Lower lobe of right lung (tissue), 2 donors: ENCODE results near the gene KCNQ4. TPM values are rescaled to one million over a fixed set of nuclear protein-coding genes. Genes with fewer than 3 reads are reported as not detected.

Experiments used
- ATAC-seq, 2 donors: fragments of 200-7000 bp; cut with Tn5 transposase; one replicate each; pipeline ENCODE4 v1.9.1; 2020 to 2022; ENCODE audit warnings: mild to moderate bottlenecking in 2 of 2, moderate library complexity in 2 of 2
- DNase-seq: peaks from one replicate; pipeline ENCODE4 v3.0.0-alpha.2; 2020
- H3K27ac ChIP-seq: fragments of 200-600 bp; one replicate; pipeline ENCODE4 v1.8.0; 2022
- H3K27me3 ChIP-seq: fragments of 200-600 bp; one replicate; pipeline ENCODE4 v1.8.0; 2022; ENCODE audit warnings: low read depth
- H3K36me3 ChIP-seq: fragments of 200-600 bp; one replicate; pipeline ENCODE4 v1.8.0; 2022; ENCODE audit warnings: mild to moderate bottlenecking
- H3K4me1 ChIP-seq: fragments of 200-600 bp; one replicate; pipeline ENCODE4 v1.8.0; 2022
- H3K4me3 ChIP-seq: fragments of 200-600 bp; one replicate; pipeline ENCODE4 v1.8.0; 2022; ENCODE audit warnings: mild to moderate bottlenecking
- H3K9me3 ChIP-seq: fragments of 200-600 bp; one replicate; pipeline ENCODE4 v1.8.0; 2022
- intact Hi-C: fragments of 100-400 bp; cut with DNase I; formaldehyde crosslinking; loops from one replicate; pipeline ENCODE4 v1.11.0; 2022
- long read RNA-seq: library from polyadenylated mRNA; unstranded; transcript quantifications from one replicate; pipeline ENCODE4 v2.0.0, GENCODE V29; 2021
- total RNA-seq: library from RNA; stranded (reverse); fragmentation: NEBNext Ultra II Directional; extraction: Animal tissue kit (Norgen Biotek cat#: 25700); gene quantifications from one replicate; pipeline ENCODE4 v1.2.1, GENCODE V29; 2021
- TF ChIP-seq, protein P1 (sequence below): fragments of 200-600 bp; IDR thresholded peaks from one replicate; pipeline ENCODE4 v1.8.0; 2022; ENCODE audit warnings: antibody characterized with exemption, mild to moderate bottlenecking
- donor health status: DM: no; HTN: yes; CAD: no; lungs with severe emphysema.

KCNQ4 gene
- 0.89 TPM for total RNA-seq
- long read RNA-seq, partial matches to known transcripts = 0 of 1 reads
- long read RNA-seq, other reads (novel, unspliced or antisense) = 1 of 1 reads

DNA sequence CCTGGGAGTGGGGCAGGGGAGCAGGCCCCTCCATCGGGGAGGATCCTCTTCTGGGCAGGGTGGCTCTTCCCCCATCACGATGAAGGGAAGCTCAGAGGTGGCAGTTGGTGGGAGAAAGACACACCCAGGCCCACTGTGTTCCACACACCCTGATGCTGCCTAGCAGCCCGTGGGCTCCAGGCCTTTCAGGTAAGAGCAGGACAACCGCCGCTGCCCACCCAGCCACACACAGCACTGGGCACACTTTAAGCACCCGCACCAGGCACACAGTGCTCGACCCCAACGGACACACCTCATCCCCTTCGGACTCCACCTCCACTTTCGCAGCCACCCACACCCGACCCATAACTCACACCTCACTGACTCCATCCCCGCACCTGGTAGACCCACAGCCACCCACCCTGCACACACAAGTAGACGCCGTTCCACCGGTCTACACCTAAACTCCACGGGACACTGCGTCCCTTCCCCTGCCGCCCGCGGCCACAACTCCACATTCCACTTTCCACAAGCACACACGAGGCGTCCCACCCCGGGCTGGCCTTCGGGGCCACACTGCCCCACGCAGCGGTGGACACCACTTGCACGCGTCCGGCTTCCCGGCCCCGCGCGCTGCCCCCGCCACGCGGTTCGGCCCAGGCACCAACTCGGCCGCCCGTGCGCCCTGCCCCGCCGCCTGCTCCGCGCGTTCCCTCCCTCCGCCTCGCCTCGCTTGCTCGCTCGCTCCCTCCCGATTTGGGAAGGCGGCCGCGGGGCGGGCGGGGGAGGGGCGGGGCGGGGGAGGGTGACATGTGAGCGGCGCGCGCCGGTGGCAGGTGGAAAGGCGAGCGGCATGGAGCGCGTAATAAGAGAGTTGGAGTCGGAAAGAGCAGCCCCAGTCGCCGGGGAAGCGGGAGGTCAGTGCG is at the start of gene KCNQ4:
Gene KCNQ4, plus strand, starts transcription at position 787 of the 905 bp plus-strand sequence. CDS start 307 bp downstream, outside the sequence.
- Histone ChIP-seq H3K9me3 (no peaks in the 10 kb centered on the region), H3K4me3 (peak within 1 kb of the TSS; percentile 54), H3K27ac (no peak within 1 kb of the TSS), H3K36me3 (no peaks in the 10 kb centered on the region), H3K27me3 (peaks cover 19% of the 10 kb centered on the region), H3K4me1 (peaks cover 18% of the 10 kb centered on the region)
- DNase-seq = peak; percentile 69
- intact Hi-C loops = no loop called here
- TF ChIP-seq, protein P1, sequence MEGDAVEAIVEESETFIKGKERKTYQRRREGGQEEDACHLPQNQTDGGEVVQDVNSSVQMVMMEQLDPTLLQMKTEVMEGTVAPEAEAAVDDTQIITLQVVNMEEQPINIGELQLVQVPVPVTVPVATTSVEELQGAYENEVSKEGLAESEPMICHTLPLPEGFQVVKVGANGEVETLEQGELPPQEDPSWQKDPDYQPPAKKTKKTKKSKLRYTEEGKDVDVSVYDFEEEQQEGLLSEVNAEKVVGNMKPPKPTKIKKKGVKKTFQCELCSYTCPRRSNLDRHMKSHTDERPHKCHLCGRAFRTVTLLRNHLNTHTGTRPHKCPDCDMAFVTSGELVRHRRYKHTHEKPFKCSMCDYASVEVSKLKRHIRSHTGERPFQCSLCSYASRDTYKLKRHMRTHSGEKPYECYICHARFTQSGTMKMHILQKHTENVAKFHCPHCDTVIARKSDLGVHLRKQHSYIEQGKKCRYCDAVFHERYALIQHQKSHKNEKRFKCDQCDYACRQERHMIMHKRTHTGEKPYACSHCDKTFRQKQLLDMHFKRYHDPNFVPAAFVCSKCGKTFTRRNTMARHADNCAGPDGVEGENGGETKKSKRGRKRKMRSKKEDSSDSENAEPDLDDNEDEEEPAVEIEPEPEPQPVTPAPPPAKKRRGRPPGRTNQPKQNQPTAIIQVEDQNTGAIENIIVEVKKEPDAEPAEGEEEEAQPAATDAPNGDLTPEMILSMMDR = no peak
- ATAC-seq = peak; percentile 75 to 84

DNA sequence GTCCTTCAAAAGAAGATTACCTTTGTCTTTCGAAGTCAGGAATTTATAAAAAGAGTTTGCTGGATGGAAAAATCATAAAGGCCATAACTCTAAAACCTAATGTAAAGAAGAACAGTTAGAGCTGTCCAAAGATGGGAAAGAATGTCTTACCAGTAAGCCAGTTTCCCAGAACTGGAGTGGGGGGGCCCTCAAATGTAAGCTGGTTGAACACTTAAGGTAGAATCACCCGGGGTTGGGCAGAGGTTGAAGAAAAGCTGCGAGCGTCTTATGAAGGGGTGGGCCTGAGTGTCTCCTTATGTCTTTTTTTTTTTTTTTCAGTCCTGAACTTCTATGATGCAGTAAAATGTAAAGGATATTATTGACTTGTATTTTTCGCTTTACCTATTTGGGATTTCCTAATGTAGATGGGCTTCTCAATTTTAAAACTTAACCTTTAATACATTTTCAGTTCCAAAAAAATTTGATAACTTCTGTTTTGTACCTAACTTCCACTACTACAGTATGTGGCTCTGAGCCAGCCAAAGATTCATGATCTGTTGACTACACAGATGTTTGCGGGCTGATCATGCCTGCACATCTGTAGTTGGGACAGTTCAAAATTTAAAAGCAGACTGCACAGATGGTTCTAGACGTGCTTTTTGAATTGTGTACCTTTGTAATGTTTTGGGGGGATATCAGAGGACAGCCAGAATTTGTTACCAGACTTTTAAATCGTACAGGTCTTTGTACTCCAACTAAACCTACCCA is 48.5 kb upstream of the KCNQ4 start:
- ATAC-seq (no peak), DNase-seq (no peak)
- TF ChIP-seq, protein P1 = no peak
- no peak overlapping the region for H3K27ac ChIP-seq
- H3K4me1 ChIP-seq = peaks cover 16% of the 10 kb centered on the region
- intact Hi-C loops = no loop called here
- H3K36me3 ChIP-seq = peaks cover 15% of the 10 kb centered on the region
- H3K27me3 ChIP-seq = no peaks in the 10 kb centered on the region
- no peaks in the 10 kb centered on the region for H3K9me3 ChIP-seq
- H3K4me3 ChIP-seq = no peak overlapping the region

DNA sequence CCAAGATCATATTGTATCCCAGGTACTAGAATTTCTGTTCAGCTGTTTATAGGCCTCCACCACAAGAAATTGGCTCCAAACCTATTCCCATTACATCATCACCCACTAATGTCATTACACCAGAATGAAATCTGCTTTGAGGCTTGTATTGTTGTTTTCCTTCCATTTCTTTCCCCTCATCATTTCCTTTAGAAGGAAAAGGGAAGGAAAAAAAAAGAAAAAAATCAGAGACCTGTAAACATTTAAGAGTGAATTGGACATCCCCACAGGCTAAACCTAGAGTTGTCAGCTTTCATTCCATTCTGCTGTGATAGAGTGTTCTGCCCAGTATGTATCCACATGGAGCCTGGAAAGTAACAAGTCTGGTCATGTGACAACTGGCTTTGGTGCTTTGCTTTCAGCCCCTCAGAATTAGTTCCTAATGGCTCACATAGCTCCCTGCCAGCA is 47.5 kb upstream of the KCNQ4 start:
- H3K27me3 ChIP-seq = no peaks in the 10 kb centered on the region
- peaks cover 26% of the 10 kb centered on the region for H3K4me1 ChIP-seq
- no peaks in the 10 kb centered on the region for H3K9me3 ChIP-seq
- TF ChIP-seq, protein P1 = no peak
- peaks cover 24% of the 10 kb centered on the region for H3K36me3 ChIP-seq
- intact Hi-C loops = no loop called here
- H3K27ac ChIP-seq = peak overlapping the region; percentile 48
- no peak overlapping the region for H3K4me3 ChIP-seq
- no peak for DNase-seq
- ATAC-seq = no peak

DNA sequence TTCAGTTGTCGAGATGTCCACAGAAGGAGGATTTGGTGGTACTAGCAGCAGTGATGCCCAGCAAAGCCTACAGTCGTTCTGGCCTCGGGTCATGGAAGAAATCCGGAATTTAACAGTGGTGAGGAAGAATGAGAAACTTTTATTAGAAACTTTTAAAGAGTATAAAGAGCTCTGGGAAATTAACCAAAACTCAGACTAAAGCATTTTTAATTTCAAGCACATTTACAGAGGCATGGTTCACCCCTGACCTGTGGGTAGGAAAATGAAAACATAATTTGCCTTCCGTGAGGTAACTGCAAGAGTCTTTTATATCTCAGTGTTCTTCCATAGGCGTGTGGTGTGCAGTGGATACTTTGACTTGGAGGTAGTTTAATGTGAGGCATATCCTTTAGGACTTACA is 44.8 kb upstream of the KCNQ4 start:
- Histone ChIP-seq H3K4me1 (peaks cover 34% of the 10 kb centered on the region), H3K4me3 (no peak overlapping the region), H3K9me3 (no peaks in the 10 kb centered on the region), H3K27me3 (no peaks in the 10 kb centered on the region), H3K27ac (no peak overlapping the region), H3K36me3 (peaks cover 48% of the 10 kb centered on the region)
- ATAC-seq = no peak
- TF ChIP-seq, protein P1 = no peak
- no peak for DNase-seq
- intact Hi-C loops = no loop called here

DNA sequence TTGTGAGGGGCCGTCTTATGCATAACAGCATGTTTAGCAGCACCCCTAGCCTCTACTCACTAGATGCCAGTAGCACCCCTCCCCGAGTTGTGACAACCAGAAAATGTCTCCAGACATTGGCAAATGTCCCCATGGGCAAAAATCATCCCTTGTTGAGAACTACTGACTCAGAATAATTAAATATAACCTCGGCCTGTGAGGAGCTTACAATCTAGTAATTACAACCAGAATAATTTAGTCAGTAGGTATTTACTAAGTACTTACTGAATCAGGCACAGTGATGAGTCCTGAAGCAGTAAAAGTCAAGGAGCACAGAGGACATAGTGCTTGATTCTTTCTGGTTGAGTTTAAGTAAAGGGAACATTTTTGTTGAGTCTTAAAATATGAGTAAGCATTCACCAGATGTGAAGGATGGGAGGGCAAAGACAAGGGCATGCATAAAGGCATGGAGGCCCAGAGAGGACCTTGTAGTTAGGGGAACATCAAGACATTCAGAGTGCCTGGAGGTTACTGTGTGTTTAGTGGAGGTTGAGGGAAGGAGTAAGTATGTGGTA is 44.1 kb upstream of the KCNQ4 start:
- Histone ChIP-seq H3K27ac (no peak overlapping the region), H3K4me1 (peaks cover 34% of the 10 kb centered on the region), H3K36me3 (peaks cover 48% of the 10 kb centered on the region), H3K27me3 (no peaks in the 10 kb centered on the region), H3K4me3 (no peak overlapping the region), H3K9me3 (no peaks in the 10 kb centered on the region)
- intact Hi-C loops = no loop called here
- DNase-seq (no peak), ATAC-seq (no peak)
- TF ChIP-seq, protein P1 = no peak
